Stimulated activated CD4-positive, alpha-beta T cell treated with anti-CD3 and anti-CD28 coated beads, TNF-alpha, amount 100 ng/mL, for 24 hours (primary cell): ENCODE results near the gene TSPAN10.

Experiments
- DNase-seq, 3 experiments: peaks; one replicate each; pipeline ENCODE4 v3.0.0-alpha.2; 2020; ENCODE audit warnings: low read depth in 3 of 3

The TSPAN10 gene

DNA sequence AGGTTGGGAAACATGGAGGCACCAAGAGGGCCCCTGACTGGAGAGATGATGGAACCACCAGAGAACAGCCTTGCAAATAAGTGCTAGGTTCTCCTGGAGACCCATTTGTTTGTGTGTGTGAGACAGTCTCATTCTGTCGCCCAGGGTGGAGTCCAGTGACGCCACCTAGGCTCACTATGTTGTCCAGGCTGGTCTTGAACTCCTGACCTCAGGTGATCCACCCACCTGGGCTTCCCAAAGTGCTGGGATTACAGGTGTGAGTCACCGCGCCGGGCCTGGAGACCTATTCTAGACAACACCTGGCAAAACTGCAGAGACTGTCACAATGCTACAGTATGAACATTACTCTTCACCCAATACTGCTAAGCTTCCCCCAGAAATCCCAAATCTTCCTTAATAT is 1.6 kb upstream of the TSPAN10 start:
- DNase-seq = no peak

DNA sequence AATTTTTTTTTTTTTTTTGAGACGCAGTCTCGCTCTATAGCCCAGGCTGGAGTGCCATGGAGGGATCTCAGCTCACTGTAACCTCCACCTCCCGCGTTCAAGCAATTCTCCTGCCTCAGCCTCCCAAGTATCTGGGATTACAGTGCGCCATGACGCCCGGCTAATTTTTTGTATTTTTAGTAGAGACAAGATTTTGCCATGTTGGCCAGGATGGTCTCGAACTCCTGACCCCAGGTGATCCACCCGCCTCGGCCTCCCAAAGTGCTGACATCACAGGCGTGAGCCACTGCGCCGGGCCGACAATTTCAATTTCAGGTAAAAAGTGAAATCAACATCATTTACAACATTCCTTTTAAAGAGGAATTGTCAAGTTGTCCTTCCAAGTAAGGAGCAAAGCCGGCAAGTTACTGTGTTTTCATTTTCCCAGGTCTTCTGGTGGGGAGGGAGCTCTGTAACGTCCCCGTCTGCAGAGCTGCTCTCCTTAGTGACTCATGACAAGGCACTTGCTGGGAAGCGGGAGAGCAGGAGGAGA is 957 bp upstream of the TSPAN10 start:
- DNase-seq = no peak

GRCh38 chr17:81638683-81639082 is 1.7 kb downstream of the TSPAN10 start:
- DNase-seq = no peak

DNA sequence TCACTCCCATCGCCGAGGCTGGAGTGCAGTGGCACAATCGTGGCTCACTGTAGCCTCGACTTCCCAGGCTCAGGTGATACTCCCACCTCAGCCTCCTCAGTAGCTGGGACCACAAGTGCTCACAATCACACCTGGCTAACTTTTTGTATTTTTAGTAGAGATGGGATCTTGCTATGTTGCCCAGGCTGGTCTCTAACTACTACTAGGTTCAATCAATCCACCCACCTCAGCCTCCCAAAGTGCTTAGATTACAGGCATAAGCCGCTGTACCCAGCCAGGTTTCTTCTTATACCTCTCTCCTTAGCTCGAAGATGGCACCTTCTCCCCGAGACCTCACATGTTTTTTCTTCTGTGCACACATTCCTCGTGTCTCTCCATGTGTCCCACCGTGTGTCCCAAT is 3.0 kb downstream of the TSPAN10 start:
- no peak for DNase-seq

DNA sequence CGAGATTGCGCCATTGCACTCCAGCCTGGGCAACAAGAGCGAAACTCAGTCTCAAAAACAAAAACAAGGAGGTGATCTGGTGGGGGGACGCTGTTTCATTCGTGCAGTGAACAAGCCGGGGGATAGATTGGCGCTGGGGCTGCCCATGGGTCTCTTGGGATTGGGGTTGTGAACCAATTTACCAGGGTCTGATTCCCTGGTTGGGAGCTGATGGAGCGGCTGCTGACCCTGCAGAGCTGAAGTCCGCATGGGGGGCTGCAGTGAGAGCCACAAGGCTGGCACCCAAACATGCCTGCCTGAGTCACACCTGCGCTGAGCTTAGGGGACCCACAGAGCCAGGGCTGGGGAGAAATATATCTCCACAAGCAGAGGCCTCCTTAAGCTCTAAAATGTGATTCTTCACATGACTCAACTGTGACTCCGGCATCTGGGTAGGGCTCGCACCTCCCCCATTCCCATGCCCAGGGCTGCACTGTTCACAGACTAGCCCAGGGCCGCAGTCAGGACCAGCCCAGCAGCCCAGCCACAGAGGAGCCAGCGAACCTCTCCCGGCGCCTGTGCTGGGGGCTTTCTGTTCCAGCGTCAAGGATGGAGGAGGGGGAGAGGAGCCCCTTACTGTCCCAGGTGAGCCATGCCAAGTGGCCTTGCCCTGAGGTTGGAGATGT is 5.0 kb downstream of the TSPAN10 start:
- no peak for DNase-seq

- no peak for DNase-seq
These were observed 7.5 kb downstream of the TSPAN10 start for GRCh38 chr17:81644496-81644895.

- no peak for DNase-seq
These were observed 8.3 kb downstream of the TSPAN10 start for GRCh38 chr17:81644976-81645952.

- DNase-seq = no peak
These were observed 10.0 kb downstream of the TSPAN10 start for GRCh38 chr17:81646869-81647600.

GRCh38 chr17:81647640-81648012 is 10.6 kb downstream of the TSPAN10 start:
- no peak for DNase-seq

DNA sequence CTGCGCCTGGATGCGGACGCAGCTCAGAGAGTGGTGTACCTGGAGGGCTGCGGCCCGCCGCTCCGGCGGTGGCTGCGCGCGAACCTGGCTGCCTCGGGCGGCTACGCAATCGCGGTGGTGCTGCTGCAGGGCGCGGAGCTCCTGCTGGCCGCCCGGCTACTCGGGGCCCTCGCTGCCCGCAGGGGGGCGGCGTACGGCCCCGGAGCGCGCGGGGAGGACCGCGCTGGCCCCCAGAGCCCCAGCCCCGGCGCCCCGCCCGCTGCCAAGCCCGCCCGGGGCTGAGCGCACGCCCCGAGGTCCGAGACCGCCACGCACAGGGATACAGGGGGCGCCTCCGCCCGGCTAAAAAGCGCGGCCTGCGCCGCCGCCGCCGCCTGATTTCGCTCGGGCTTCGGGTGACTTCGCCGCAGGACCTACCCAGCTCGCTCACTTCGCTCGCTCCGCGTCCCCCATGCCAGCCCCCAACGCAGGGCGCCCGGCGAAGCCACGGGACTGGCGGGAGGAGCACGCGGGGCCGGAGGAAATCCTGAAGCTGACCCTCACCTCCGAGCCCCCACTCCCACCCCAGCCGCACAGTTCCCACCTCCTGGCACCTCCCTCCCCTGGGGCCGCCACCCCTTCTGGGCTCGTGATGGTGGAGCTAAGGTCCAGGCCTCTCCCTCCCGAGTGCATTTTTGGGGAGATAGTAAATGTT is 11.2 kb downstream of the TSPAN10 start:
- DNase-seq = no peak

- no peak for DNase-seq
These were observed 11.7 kb downstream of the TSPAN10 start for GRCh38 chr17:81648707-81649085.

DNA sequence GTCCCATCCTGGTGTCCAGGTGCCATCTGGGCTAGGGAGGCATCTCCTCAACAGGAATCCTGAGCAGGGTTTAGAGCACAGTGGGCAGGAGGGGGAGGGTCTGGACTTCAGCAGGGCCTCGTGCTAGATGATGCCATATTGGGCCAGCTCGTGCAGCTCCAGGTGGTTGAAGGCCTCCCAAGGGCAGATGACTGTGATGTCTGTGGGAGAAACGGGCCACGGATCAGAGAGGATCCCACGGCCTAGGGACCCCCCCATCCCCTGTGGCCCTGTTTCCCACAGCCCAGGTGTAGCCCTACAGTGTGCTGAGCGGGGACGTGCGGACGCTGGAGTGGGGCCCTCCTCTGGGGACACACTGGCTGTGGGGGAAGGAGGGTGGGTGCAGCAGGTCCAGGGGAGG is 14.0 kb downstream of the TSPAN10 start:
- no peak for DNase-seq

DNA sequence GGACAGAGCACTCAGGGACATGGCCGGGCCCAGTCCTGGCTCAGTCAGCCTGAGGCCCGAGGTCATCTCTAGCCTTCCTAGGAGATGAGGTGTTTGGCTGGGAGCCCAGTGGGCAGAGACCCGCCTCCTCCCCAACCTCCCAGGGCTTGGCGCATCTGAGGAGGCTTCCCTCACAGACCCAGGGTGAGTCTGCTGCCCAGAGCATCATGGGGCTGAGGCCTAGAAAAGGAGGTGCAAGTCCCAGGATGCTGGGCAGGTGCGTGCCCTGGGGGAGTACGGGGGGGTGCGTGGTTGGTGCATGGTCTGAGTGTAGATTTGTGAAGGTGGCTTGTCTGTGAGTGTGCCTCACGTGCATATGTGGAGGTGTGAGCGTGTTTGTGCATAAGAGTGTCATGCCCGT is 14.7 kb downstream of the TSPAN10 start:
- DNase-seq = no peak

DNA sequence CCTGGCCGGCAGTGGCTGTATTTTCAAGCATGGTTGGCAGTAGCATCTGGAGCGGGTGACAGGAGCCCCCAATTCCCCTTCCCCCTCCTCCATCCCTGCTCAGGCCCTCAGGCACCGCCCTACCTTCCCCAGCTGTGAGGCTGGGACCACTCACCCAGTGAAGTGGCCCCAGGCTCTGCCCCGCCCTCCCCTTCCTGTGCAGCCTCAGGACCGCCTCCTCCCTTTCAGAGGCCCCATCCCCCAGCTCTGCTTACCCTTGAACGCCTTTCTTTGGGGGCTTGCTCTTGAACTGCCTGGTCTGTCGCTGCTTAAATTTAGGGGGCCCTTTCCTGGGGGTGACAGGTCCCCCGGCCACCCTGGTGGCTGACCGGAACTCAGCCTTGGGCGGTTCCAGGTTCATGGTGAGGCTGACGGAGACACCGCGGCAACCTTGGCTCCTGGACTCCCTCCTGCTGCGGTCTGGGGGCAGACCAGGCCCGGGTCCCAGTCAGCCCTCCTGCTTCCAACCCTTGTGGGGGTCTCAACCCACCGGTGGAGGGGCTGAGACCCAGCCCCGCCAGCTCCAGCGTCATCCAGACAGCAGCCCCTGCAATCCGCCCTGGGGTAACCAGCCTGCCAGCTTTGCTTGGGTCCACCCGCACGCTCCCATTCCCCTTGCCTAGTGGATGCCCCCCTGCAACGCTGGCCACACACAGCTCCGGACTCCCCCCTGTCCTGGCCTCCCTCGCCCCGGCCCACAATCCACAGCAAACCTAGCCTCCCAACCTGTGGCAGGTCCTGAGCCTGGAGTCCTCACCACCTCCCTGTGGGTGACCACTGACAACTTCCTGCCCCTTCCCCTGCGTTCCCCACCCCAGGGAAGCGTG is 16.1 kb downstream of the TSPAN10 start:
- DNase-seq = no peak

DNA sequence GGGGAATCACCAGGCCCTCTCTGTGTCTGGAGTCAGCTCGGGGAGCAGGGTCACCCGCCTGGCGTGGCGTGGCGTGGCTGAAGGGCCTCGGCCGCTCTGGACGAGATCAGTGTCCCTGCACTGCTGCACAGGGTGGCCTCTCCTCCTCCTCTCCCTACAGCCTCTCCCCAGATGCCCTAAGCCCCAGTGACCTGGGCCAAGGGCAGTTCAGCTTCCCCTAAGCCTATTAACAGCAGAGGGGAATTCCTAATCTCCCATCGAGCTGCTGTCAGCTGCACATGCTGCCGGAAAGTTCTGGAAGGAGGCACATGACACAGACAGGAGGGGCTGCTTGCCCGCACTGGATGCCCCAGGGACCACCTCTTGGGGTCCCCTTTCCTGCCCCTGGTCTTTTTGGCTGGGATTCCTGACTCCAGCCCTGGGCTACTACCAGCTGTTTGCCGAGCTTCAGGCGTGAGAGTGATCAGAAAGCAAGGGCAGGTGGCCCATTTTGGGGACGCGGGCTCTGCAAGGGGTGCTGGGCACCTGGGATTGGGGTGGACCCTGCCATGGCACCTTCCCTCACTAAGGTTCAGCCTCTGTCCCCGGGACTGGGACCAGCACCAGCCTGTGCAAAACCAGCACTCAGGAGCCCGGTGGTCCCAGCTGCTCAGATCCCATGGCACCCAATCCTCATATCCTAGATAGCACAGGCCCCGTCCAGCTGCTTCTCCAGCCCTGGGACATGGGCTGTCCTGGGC is 18.6 kb downstream of the TSPAN10 start:
- no peak for DNase-seq

DNA sequence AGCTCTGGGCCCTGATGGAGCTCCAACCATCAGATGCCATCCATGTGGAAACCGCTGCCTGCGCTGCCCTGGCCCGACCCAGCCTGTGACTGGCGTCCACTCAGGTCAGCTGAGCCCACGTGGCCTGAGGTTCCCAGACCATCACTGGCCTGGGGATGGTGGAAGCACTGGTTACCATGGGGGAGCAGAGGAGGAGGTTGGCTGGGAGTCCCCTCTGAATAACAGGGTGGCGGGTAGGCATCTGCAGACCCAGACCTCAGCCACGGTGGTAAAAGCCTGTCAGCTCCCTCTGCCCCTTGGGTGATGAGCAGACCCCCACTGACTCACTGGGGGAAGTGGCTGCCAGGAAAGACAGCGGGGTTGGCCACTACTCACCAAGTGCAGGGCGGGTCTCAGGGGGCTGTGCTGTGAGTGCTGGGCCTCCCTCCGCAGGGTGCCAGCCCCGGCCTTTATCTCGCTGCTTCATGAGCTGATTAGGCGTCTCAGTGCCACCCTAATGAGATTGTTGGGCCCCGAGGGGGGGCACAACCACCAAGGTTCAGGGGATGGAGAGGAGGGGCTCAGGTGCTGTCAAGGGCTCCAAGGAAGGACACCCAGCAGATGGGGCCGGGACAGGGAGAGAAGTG is 19.2 kb downstream of the TSPAN10 start, which contains the start of gene PDE6G:
Gene PDE6G (minus strand): TSS at position 425 of the 626 bp plus-strand sequence. CDS start 3,237 bp downstream, outside the sequence.
- DNase-seq = no peak

- no peak for DNase-seq
These were observed 19.8 kb downstream of the TSPAN10 start for GRCh38 chr17:81656835-81657234.

DNA sequence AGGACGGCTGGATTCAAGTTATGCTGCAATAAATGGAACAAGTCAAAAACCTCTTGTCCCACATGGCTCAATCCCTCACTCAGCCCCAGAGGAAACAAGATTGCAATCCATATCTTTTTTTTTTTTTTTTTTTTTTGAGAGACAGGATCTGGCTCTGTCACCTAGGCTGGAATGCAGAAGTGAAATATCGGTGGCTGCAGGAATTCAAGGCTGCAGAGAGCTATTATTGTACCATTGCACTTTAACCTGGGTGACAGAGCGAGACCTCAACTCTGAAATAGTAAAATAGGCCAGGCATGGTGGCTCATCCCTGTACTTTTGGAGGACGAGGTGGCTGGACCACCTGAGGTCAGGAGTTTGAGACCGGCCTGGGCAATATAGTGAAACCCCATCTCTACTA is 22.0 kb downstream of the TSPAN10 start:
- no peak for DNase-seq

- DNase-seq = no peak
These were observed 23.4 kb downstream of the TSPAN10 start for GRCh38 chr17:81660441-81660840.
